Lower lobe of right lung (tissue), 2 donors: ENCODE measurements around the gene KIRREL1. TPM values are rescaled to one million over a fixed set of nuclear protein-coding genes. Genes with fewer than 3 reads are reported as not detected.

Experiments used
- ATAC-seq, 2 donors: fragments of 200-7000 bp; cut with Tn5 transposase; one replicate each; pipeline ENCODE4 v1.9.1; 2020 to 2022; ENCODE audit warnings: mild to moderate bottlenecking in 2 of 2, moderate library complexity in 2 of 2
- DNase-seq: peaks from one replicate; pipeline ENCODE4 v3.0.0-alpha.2; 2020
- H3K27ac ChIP-seq: fragments of 200-600 bp; one replicate; pipeline ENCODE4 v1.8.0; 2022
- H3K27me3 ChIP-seq: fragments of 200-600 bp; one replicate; pipeline ENCODE4 v1.8.0; 2022; ENCODE audit warnings: low read depth
- H3K36me3 ChIP-seq: fragments of 200-600 bp; one replicate; pipeline ENCODE4 v1.8.0; 2022; ENCODE audit warnings: mild to moderate bottlenecking
- H3K4me1 ChIP-seq: fragments of 200-600 bp; one replicate; pipeline ENCODE4 v1.8.0; 2022
- H3K4me3 ChIP-seq: fragments of 200-600 bp; one replicate; pipeline ENCODE4 v1.8.0; 2022; ENCODE audit warnings: mild to moderate bottlenecking
- H3K9me3 ChIP-seq: fragments of 200-600 bp; one replicate; pipeline ENCODE4 v1.8.0; 2022
- intact Hi-C: fragments of 100-400 bp; cut with DNase I; formaldehyde crosslinking; loops from one replicate; pipeline ENCODE4 v1.11.0; 2022
- total RNA-seq: library from RNA; stranded (reverse); fragmentation: NEBNext Ultra II Directional; extraction: Animal tissue kit (Norgen Biotek cat#: 25700); gene quantifications from one replicate; pipeline ENCODE4 v1.2.1, GENCODE V29; 2021
- TF ChIP-seq, protein P1 (sequence below): fragments of 200-600 bp; IDR thresholded peaks from one replicate; pipeline ENCODE4 v1.8.0; 2022; ENCODE audit warnings: antibody characterized with exemption, mild to moderate bottlenecking
- donor health status: DM: no; HTN: yes; CAD: no; lungs with severe emphysema.

KIRREL1 gene
- total RNA-seq, 1 donor from 2014 or later = 26.9 TPM

- intact Hi-C loops = no loop called here
- ATAC-seq = peak in 1 of 2 donors; percentile 29
- H3K4me3 ChIP-seq = no peak overlapping the region
- TF ChIP-seq, protein P1, sequence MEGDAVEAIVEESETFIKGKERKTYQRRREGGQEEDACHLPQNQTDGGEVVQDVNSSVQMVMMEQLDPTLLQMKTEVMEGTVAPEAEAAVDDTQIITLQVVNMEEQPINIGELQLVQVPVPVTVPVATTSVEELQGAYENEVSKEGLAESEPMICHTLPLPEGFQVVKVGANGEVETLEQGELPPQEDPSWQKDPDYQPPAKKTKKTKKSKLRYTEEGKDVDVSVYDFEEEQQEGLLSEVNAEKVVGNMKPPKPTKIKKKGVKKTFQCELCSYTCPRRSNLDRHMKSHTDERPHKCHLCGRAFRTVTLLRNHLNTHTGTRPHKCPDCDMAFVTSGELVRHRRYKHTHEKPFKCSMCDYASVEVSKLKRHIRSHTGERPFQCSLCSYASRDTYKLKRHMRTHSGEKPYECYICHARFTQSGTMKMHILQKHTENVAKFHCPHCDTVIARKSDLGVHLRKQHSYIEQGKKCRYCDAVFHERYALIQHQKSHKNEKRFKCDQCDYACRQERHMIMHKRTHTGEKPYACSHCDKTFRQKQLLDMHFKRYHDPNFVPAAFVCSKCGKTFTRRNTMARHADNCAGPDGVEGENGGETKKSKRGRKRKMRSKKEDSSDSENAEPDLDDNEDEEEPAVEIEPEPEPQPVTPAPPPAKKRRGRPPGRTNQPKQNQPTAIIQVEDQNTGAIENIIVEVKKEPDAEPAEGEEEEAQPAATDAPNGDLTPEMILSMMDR = no peak
- DNase-seq = no peak
- H3K36me3 ChIP-seq = no peaks in the 10 kb centered on the region
- no peak overlapping the region for H3K27ac ChIP-seq
- no peaks in the 10 kb centered on the region for H3K27me3 ChIP-seq
- peaks cover 40% of the 10 kb centered on the region for H3K4me1 ChIP-seq
- no peaks in the 10 kb centered on the region for H3K9me3 ChIP-seq
These were observed 33.2 kb downstream of the KIRREL1 start for GRCh38 chr1:158026651-158027050.

DNA sequence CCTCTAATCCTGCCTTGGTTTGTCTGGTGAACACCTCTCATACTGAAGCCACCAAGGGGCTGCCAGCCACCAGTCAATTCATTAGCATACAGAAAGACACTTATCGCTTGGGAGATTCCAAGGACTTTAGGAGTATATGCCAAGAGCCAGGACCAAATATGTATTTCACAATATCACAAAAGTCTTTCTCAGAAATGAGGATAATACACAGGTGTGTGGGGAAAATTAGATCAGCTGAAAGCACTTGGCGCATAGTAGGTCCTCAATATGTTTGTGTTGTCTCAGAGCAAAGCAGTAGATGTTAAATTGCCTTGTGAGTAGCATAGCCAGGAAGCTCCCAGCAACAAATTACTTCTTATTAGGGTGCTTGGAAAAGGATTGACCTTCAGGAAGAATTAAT lies 34.1 kb downstream of the KIRREL1 start:
- H3K4me3 ChIP-seq = no peak overlapping the region
- no peaks in the 10 kb centered on the region for H3K36me3 ChIP-seq
- no peak overlapping the region for H3K27ac ChIP-seq
- H3K4me1 ChIP-seq = peaks cover 31% of the 10 kb centered on the region
- H3K9me3 ChIP-seq = no peaks in the 10 kb centered on the region
- ATAC-seq (peak; percentile 6 to 60), DNase-seq (no peak)
- intact Hi-C loops = no loop called here
- TF ChIP-seq, protein P1 = no peak
- H3K27me3 ChIP-seq = no peaks in the 10 kb centered on the region

DNA sequence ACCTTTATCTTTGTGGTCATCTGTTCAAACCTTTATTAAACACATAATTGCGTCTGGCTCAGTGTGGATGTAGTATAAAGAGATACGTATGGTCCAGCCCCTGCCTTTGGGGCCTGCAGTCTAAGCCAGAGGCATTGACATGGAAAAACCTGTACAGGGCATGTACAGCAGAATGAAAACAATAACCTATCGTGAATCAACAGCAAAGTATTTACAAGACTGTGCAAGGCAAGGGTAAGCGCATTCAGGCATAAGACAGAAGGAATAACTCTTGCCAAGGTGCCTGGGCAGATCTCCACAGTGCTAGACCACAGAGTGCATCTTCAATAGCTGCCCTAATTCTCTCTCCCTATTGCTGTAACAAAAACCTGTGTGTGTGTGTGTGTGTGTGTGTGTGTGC lies 35.5 kb downstream of the KIRREL1 start:
- no peak for DNase-seq
- peaks cover 21% of the 10 kb centered on the region for H3K4me1 ChIP-seq
- no peak for ATAC-seq
- H3K36me3 ChIP-seq = no peaks in the 10 kb centered on the region
- no peaks in the 10 kb centered on the region for H3K9me3 ChIP-seq
- H3K4me3 ChIP-seq = no peak overlapping the region
- intact Hi-C loops = no loop called here
- no peaks in the 10 kb centered on the region for H3K27me3 ChIP-seq
- H3K27ac ChIP-seq = no peak overlapping the region
- TF ChIP-seq, protein P1 = no peak

DNA sequence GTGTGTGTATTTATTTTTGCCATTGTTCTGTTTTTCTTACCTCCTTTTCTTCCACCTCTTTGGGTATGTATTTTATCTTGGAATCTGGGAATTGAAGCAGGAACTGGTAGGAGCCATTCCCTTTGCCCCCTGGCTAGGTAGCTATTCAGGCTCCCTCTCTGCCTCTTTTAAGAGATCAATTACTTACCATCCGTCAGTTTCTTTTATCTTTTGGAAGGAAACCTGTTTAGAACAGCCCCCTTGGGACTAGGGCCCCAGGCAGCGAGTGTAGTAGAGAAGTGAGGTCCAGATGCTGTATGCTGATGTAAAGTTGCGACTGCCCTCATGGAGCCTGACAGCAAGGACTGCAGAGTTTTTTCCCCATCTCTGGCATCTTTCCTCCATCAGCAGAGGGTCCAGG lies 41.6 kb downstream of the KIRREL1 start:
- DNase-seq (no peak), ATAC-seq (no peak)
- H3K27me3 ChIP-seq = no peaks in the 10 kb centered on the region
- H3K9me3 ChIP-seq = no peaks in the 10 kb centered on the region
- peaks cover 29% of the 10 kb centered on the region for H3K4me1 ChIP-seq
- TF ChIP-seq, protein P1 = no peak
- no peak overlapping the region for H3K27ac ChIP-seq
- intact Hi-C loops = no loop called here
- no peak overlapping the region for H3K4me3 ChIP-seq
- H3K36me3 ChIP-seq = no peaks in the 10 kb centered on the region

DNA sequence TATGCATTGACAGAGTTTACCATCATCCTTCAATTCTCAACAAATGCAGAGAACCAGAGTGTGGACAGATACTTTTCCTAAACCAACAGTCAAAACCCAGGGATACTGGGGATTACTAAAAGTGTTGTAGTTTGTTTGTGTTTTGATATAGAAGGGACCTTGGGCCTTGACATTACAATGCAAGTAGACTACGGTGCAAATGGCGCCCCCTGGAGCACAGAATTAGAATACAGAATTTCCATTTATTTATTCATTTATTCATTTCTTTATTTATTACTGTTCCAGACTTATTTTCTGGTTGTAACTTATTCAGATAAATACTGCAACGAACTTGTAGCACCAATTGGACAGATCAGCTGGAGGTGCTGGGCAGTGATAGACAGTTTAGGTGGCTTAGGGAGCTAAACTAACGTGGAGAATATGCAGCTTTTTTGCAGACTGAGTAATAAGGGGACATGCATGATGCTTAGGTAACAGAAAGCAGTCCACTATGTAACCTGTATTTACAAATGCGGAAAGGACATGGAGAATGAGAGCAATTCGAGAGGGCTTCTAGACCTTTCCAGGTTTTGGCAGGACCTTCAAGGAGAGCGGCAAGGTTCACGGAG lies 42.6 kb downstream of the KIRREL1 start:
- Histone ChIP-seq H3K36me3 (no peaks in the 10 kb centered on the region), H3K27me3 (no peaks in the 10 kb centered on the region), H3K4me3 (no peak overlapping the region), H3K27ac (no peak overlapping the region), H3K4me1 (peaks cover 29% of the 10 kb centered on the region), H3K9me3 (no peaks in the 10 kb centered on the region)
- DNase-seq (no peak), ATAC-seq (peak in 1 of 2 donors; percentile 55)
- TF ChIP-seq, protein P1 = peak; percentile 71
- intact Hi-C loops = no loop called here
